K562 (cell line): ENCODE results near the gene GAK. TPM values are rescaled to one million over a fixed set of nuclear protein-coding genes. Genes with fewer than 3 reads are reported as not detected.

Source experiments
- ATAC-seq: fragments of 200-7000 bp; cut with Tn5 transposase; 3 replicates; pipeline ENCODE4 v1.9.1; 2020; ENCODE audit warnings: moderate library complexity
- BruUV-seq: library from RNA; stranded (reverse); fragments of 400-500 nt; replicated peaks from 2 replicates; lab custom pipeline; 2021; lab: Mats Ljungman, UMichigan
- CTCF ChIA-PET: fragments of 300-600 bp; formaldehyde crosslinking; extraction: SDS; loops from one replicate; lab custom pipeline; 2021; ENCODE audit warnings: low intra/inter-chr PET ratio; lab: Yijun Ruan, JAX
- POLR2A ChIA-PET: fragments of 300-600, 350-650 bp; sonication (Branson Sonifier 250); formaldehyde crosslinking; extraction: SDS; loops from one replicate; lab custom pipeline; 2021; ENCODE audit warnings: antibody characterized with exemption, inconsistent platforms; lab: Yijun Ruan, JAX
- DNase-seq, 4 experiments: peaks; one replicate each; pipeline versions ENCODE4 v3.0.0 to v3.0.0-alpha.2; 2011 to 2018; ENCODE audit warnings: low spot score in 3 of 4, mixed read lengths in 3 of 4; ENCODE audit errors: extremely low read depth in 1 of 4
- FAIRE-seq: peaks from 2 replicates; lab custom pipeline; 2011; peaks lifted over from hg19 to GRCh38; lab: Jason Lieb, UNC
- H2AFZ ChIP-seq: 2 replicates; pipeline ENCODE4 v1.6.0; 2011; ENCODE audit warnings: low read depth, low read length, control low read depth, inconsistent platforms
- H3K27ac ChIP-seq: fragments of 200-600 bp; 3 replicates; pipeline ENCODE4 v1.8.0; 2011; ENCODE audit warnings: low read depth, mild to moderate bottlenecking, control low read depth, inconsistent platforms, low read length, moderate library complexity, mixed read lengths; ENCODE audit errors: extremely low read depth
- H3K27me3 ChIP-seq, 2 experiments: fragments of 300-600 bp in 1 of 2; 2 replicates in 1 of 2; 3 replicates in 1 of 2; pipeline versions ENCODE4 v1.6.0 to v1.8.0; 2011; ENCODE audit warnings: inconsistent platforms in 2 of 2, low read length in 2 of 2, mild to moderate bottlenecking in 1 of 2, mixed read lengths in 1 of 2, moderate library complexity in 1 of 2; ENCODE audit not compliant: control insufficient read depth in 2 of 2, insufficient read depth in 2 of 2
- H3K36me3 ChIP-seq: fragments of 300-600 bp; 3 replicates; pipeline ENCODE4 v1.8.0; 2011; ENCODE audit warnings: mild to moderate bottlenecking, low read length, inconsistent platforms; ENCODE audit not compliant: control insufficient read depth, insufficient read depth
- H3K4me1 ChIP-seq, 2 experiments: fragments of 200-600 bp in 1 of 2; replicated peaks in 1 of 2; 2 replicates in 1 of 2; 3 replicates in 1 of 2; pipeline versions ENCODE4 v1.5.1 to v1.8.0; 2011; ENCODE audit warnings: inconsistent platforms in 2 of 2, low read length in 2 of 2, mild to moderate bottlenecking in 1 of 2, mixed read lengths in 1 of 2, moderate library complexity in 1 of 2; ENCODE audit not compliant: control insufficient read depth in 2 of 2, insufficient read depth in 2 of 2
- H3K4me2 ChIP-seq: 2 replicates; pipeline ENCODE4 v1.6.1; 2011; ENCODE audit warnings: low read length, control low read depth, inconsistent platforms, mixed read lengths; ENCODE audit not compliant: insufficient read depth
- H3K4me3 ChIP-seq: fragments of 200-600 bp; sonication (generic), shearing (Covaris generic); 2 replicates; pipeline ENCODE4 v1.5.1; 2016; ENCODE audit warnings: control low read depth, inconsistent platforms
- H3K79me2 ChIP-seq: fragments of 200-600 bp; 3 replicates; pipeline ENCODE4 v1.8.0; 2011; ENCODE audit warnings: low read length, inconsistent platforms; ENCODE audit not compliant: control insufficient read depth, insufficient read depth
- H3K9ac ChIP-seq, 2 experiments: 2 replicates each; pipeline versions ENCODE4 v1.6.0 to v1.6.1; 2011; ENCODE audit warnings: low read depth in 2 of 2, low read length in 2 of 2, control low read depth in 1 of 2, inconsistent platforms in 1 of 2, mild to moderate bottlenecking in 1 of 2, mixed read lengths in 1 of 2; ENCODE audit not compliant: insufficient read depth in 1 of 2
- H3K9me1 ChIP-seq: one replicate; pipeline ENCODE4 v1.6.0; 2011; ENCODE audit warnings: inconsistent platforms, mild to moderate bottlenecking, low read length, moderate library complexity; ENCODE audit not compliant: control insufficient read depth, insufficient read depth
- H3K9me3 ChIP-seq: replicated peaks from 2 replicates; pipeline ENCODE4 v1.5.1; 2011; ENCODE audit warnings: low read depth, low read length, inconsistent platforms; ENCODE audit not compliant: control insufficient read depth, insufficient read depth
- H4K20me1 ChIP-seq: replicated peaks from 2 replicates; pipeline ENCODE4 v1.6.1; 2011; ENCODE audit warnings: low read length, inconsistent platforms, mixed read lengths; ENCODE audit not compliant: control insufficient read depth, insufficient read depth
- CTCF ChIP-seq, 3 experiments: IDR thresholded peaks in 2 of 3; conservative IDR thresholded peaks in 1 of 3; 2 replicates each; pipeline ENCODE4 v1.5.1; 2011 to 2012; ENCODE audit warnings: low read length in 3 of 3, mild to moderate bottlenecking in 3 of 3, control low read depth in 2 of 3, improper control_type of control experiment in 1 of 3, inconsistent platforms in 1 of 3, low read depth in 1 of 3, mixed read lengths in 1 of 3, moderate library complexity in 1 of 3; ENCODE audit not compliant: insufficient read depth in 2 of 3
- E4F1 ChIP-seq: fragments of 250-450 bp; sonication (Bioruptor Pico); IDR thresholded peaks from 2 replicates; pipeline ENCODE4 v1.5.0; 2021; ENCODE audit warnings: mild to moderate bottlenecking, borderline replicate concordance
- ELF2 ChIP-seq: fragments of 250-450 bp; sonication (Bioruptor Pico); IDR thresholded peaks from 2 replicates; pipeline ENCODE4 v1.5.0; 2021; ENCODE audit warnings: mild to moderate bottlenecking
- KAT7 ChIP-seq: sonication (generic); formaldehyde crosslinking; IDR thresholded peaks from 2 replicates; pipeline ENCODE4 v1.8.0; 2022; ENCODE audit warnings: missing genetic modification reagents, mild to moderate bottlenecking, borderline replicate concordance
- MBD2 ChIP-seq: sonication (generic); IDR thresholded peaks from 2 replicates; pipeline ENCODE4 v1.6.1; 2016; ENCODE audit warnings: low read depth, borderline replicate concordance
- ZNF512 ChIP-seq: IDR thresholded peaks from 2 replicates; pipeline ENCODE4 v1.6.1; 2016; ENCODE audit warnings: missing genetic modification characterization, missing compliant biosample characterization
- ZNF592 ChIP-seq: fragments of 450-650 bp; IDR thresholded peaks from 2 replicates; pipeline ENCODE4 v1.6.1; 2017; ENCODE audit warnings: antibody characterized with exemption, mild to moderate bottlenecking
- WGBS: fragments of 100-300 bp; shearing (Covaris generic); methylation state at CpG from one replicate; pipeline ENCODE4 v1.1.6; 2016; ENCODE audit warnings: low coverage, mixed read lengths; ENCODE audit not compliant: insufficient coverage; ENCODE audit errors: missing lambda C conversion rate; 5-methylcytosine and 5-hydroxymethylcytosine counted together
- in situ Hi-C: fragments of 300-500 bp; cut with MboI; formaldehyde crosslinking; loops from 4 replicates; pipeline ENCODE4 v1.15.0; 2018; ENCODE audit warnings: inconsistent platforms, mixed read lengths
- intact Hi-C: fragments of 100-400 bp; cut with micrococcal nuclease; formaldehyde crosslinking; loops from 2 replicates; pipeline ENCODE4 v1.14.2; 2022
- polyA plus RNA-seq, 8 experiments: library from polyadenylated mRNA; depleted of rRNA in 4 of 8; stranded (reverse) in 5 of 8; unstranded in 3 of 8; fragments of >200 nt; fragmentation: Nextera tagmentation in 2 of 8; fragmentation: Illumina TruSeq in 1 of 8; extraction: Ambion mirVana in 2 of 8; extraction: Trizol in 1 of 8; gene quantifications; 2 replicates each; pipeline versions ENCODE4 v1.2.1 to v1.2.3, GENCODE V29; 2011 to 2014; ENCODE audit warnings: inconsistent platforms in 1 of 8, missing spikeins in 1 of 8
- total RNA-seq, 7 experiments: library from RNA; depleted of rRNA in 6 of 7; stranded (reverse); fragments of >200 nt in 6 of 7; fragmentation: Illumina TruSeq in 2 of 7; extraction: Trizol in 2 of 7; gene quantifications; 2 replicates each; pipeline versions ENCODE4 v1.2.1 to v1.2.3, GENCODE V29; 2011 to 2021; ENCODE audit warnings: low replicate concordance in 1 of 7

The GAK gene
- total and polyA plus RNA-seq, 9 of the 15 experiments (the other 6 are each of a cell fraction or from before 2014, with no cell fraction given), result 1.3 to 102 (median 16.2) TPM

GRCh38 chr4:926538-926937, 5.6 kb downstream of the GAK start:
- no TSS peak for BruUV-seq
- DNase-seq, result peak in 1 of 4 experiments; percentile 30
- no peaks in the 10 kb centered on the region for H3K27me3 ChIP-seq
- POLR2A ChIA-PET, result no interaction called here
- H3K9me1 ChIP-seq, result no peaks in the 10 kb centered on the region
- no peak for TF ChIP-seq E4F1 (CRISPR knock-in tag)
- TF ChIP-seq KAT7 (CRISPR knock-in tag), result no peak
- no peak for TF ChIP-seq ZNF592
- TF ChIP-seq ZNF512, result no peak
- no peak for TF ChIP-seq ELF2
- TF ChIP-seq MBD2, result no peak
- TF ChIP-seq CTCF (IDR thresholded peaks at IDR 0.05 in 2 of 3, conservative IDR thresholded peaks at IDR 0.05 in 1 of 3; ENCODE audit: insufficient read depth in 2 of 3, low read depth in 1 of 3, low read length in 3 of 3), result peak; percentile 24 to 35 (median 27); a peak in 2 of 6 replicates
- TF ChIP-seq, all 486 proteins: peak for 1
- Histone ChIP-seq H3K36me3 (peaks cover 25% of the 10 kb centered on the region; the same call in 2 of the 3 replicates), H3K4me3 (no peak overlapping the region), H2AFZ (no peak overlapping the region), H3K27ac (no peak overlapping the region), H4K20me1 (peaks cover 41% of the 10 kb centered on the region), H3K79me2 (peaks cover 87% of the 10 kb centered on the region), H3K4me1 (peaks cover 29% of the 10 kb centered on the region in 2 experiments), H3K9me3 (no peaks in the 10 kb centered on the region), H3K9ac (no peak overlapping the region), H3K4me2 (no peak overlapping the region)
- in situ Hi-C loops, result no loop called here
- FAIRE-seq (no peak), ATAC-seq (no peak)
- 79% methylated on average over 8 of the region's 17 CpGs for WGBS
- intact Hi-C loops, result no loop called here
- CTCF ChIA-PET, result no interaction called here
